ENCODE results near the gene SCEL.

DNA sequence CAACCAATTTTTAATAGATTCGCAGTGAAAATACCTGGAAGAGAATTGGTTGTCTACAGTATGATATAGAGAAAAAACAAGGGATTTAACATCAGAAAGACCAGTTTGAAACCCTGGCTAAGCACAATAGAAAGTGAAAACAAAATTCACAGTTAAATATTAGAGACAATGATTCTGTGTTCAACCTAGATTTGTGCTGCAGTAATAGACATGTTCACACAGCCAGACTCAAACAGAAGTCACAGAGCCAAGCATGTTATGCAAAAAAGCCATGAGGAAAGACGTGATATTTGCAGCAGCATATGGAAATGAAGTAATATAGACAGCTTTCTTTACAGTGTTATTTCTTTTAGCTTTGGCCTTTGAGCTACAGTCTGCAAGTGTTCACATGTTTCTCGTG lies 48.1 kb downstream of the SCEL start:
- TF ChIP-seq, protein P1, sequence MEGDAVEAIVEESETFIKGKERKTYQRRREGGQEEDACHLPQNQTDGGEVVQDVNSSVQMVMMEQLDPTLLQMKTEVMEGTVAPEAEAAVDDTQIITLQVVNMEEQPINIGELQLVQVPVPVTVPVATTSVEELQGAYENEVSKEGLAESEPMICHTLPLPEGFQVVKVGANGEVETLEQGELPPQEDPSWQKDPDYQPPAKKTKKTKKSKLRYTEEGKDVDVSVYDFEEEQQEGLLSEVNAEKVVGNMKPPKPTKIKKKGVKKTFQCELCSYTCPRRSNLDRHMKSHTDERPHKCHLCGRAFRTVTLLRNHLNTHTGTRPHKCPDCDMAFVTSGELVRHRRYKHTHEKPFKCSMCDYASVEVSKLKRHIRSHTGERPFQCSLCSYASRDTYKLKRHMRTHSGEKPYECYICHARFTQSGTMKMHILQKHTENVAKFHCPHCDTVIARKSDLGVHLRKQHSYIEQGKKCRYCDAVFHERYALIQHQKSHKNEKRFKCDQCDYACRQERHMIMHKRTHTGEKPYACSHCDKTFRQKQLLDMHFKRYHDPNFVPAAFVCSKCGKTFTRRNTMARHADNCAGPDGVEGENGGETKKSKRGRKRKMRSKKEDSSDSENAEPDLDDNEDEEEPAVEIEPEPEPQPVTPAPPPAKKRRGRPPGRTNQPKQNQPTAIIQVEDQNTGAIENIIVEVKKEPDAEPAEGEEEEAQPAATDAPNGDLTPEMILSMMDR (conservative IDR thresholded peaks at IDR 0.05; ENCODE audit: low read depth, low read length) = no peak
- no peak for TF ChIP-seq EZH2phosphoT487 (IDR thresholded peaks at IDR 0.05; ENCODE audit: borderline replicate concordance, low read length)
